Heart left ventricle (tissue), 13 donors: ENCODE results near the gene RUNX3.

Source experiments
- CTCF ChIP-seq, 12 donors: fragments of 200-600 bp; sonication (generic) in 4 of 12; IDR thresholded peaks; one replicate each; pipeline versions ENCODE4 v1.5.0 to v1.8.0; 2018 to 2022; ENCODE audit warnings: antibody characterized with exemption in 12 of 12, mild to moderate bottlenecking in 5 of 12
- POLR2A ChIP-seq, 2 donors: fragments of 450-650 bp; IDR thresholded peaks; one replicate each; pipeline ENCODE4 v1.6.1; 2017; ENCODE audit warnings: antibody characterized with exemption in 2 of 2, mild to moderate bottlenecking in 2 of 2, moderate library complexity in 2 of 2
- donor health status: ischemic (EF 13 %, LVEDD 7.1; RV severe dilation, severe dysfunction).
- donor health status: DM: no; HTN: yes; CAD: no.
- donor health status: DM: no; HTN: no; CAD: no.
- donor health status: ischemic (EF 25% LVEDD 6.9; RV normal size, moderate dysfunction).
- donor health status: ischemic (EF 25% LVEDD 5.7; RV mildly dilated, moderate dysfunction).
- donor health status: ischemic (EF 35%, LVEDD 5.7; RV mildly dilated, moderate dysfunction).
- donor health status: nonischemic (EF 11% LVEDD 7.7; RV severe dilation, severe dysfunction).
- donor health status: DM: yes; HTN: yes; CAD: no.
- donor health status: PGD.
- donor health status: ischemic (EF 29% LVEDD 5.4; RV normal size, mild dysfunction).
- donor health status: nonischemic (EF 23%, LVEDD 6.1; RV moderate dilation, normal function).

- TF ChIP-seq CTCF (IDR thresholded peaks at IDR 0.05) (no peak), POLR2A (IDR thresholded peaks at IDR 0.05) (no peak)
Observed at GRCh38 chr1:24900486-24900849, 29.6 kb downstream of the RUNX3 start.
